Stimulated activated CD8-positive, alpha-beta memory T cell treated with anti-CD3 and anti-CD28 coated beads, Interleukin-15, amount 100 ng/mL, for 4 hours (primary cell): ENCODE measurements around the gene GALNT5.
"Not testable (repeated sequence)": the region's sequence is repeated elsewhere in the genome, so short reads cannot be mapped to it uniquely, and the experiment has no call there.

Experiments used
- DNase-seq, 2 donors: peaks; one replicate each; pipeline ENCODE4 v3.0.0-alpha.2; 2020; ENCODE audit warnings: low read depth in 2 of 2

The GALNT5 gene

GRCh38 chr2:157246765-157247407 is 10.6 kb upstream of the GALNT5 start:
- no peak for DNase-seq

DNA sequence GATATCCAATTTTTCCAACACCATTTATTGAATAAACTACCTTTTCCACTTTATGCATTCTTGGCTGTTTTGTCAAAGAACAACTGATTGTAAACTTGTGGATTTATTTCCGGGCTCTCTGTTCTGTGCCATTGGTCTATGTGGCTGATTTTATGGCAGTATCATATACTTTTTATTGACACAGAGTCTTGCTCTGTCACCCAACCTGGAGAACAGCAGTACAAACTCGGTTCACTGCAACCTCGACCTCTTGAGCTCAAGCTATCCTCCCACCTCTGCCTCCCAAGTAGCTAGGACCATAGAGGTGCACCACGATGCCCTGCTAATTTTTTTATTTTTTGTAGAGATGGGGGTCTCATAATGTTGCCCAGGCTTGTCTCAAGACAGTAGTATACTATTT is 6.7 kb upstream of the GALNT5 start:
- no peak for DNase-seq

DNA sequence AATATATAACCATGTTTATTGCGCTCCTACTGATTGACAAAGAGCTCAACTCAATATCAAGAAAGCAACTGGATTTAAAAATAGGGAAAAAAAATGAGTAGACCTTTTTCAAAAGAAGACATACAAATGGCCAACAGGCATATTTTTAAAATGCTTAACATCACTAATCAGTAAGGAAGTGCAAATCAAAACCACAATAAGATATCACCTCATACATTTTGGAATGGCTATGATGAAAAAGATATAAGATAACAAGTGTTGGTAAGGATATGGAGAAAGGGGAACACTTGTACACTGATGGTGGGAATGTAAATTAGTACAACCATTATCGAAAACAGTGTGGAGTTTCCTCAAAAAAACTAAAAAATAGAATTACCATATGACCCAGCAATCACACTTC is 5.6 kb upstream of the GALNT5 start:
- DNase-seq, result no peak

- DNase-seq, result no peak
These were observed 5.0 kb upstream of the GALNT5 start for GRCh38 chr2:157252529-157252928.

DNA sequence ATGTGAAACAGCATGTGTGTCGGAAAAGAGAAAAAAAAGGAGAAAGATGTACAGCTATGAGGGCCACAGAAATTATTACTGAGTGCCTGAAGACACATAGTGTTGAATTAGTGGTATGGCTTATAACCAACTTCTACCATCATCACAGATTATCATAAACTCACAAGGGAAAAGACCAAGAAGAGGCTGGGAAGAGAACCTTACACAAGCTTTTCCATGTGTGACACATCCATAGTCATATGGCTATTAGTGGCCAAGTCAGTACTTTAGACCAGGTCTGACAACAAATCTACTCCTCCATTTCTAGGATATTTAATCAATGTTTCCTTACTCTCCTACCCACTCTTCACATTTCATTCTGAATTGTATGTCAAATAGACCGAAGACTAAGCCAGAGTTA is 3.5 kb upstream of the GALNT5 start:
- DNase-seq, result no peak

DNA sequence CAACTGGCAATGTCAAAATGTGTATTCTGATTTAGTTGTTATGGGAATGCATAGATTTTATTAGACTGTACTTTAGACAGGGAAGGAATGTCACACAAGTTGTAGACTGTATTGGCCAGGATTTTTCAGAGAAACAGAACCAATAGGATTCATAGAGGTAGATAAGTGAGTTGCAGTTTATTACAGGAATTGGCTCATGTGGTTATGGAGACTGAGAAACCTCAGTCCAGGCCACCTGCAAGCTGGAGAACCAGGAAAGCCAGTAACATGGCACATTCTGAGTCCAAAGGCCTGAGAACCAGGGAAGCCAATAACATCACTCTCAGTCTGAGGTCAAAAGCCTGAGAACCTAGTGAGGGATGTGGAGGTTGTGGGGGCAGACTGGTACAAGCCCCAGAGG is 1.8 kb upstream of the GALNT5 start:
- no peak for DNase-seq

DNA sequence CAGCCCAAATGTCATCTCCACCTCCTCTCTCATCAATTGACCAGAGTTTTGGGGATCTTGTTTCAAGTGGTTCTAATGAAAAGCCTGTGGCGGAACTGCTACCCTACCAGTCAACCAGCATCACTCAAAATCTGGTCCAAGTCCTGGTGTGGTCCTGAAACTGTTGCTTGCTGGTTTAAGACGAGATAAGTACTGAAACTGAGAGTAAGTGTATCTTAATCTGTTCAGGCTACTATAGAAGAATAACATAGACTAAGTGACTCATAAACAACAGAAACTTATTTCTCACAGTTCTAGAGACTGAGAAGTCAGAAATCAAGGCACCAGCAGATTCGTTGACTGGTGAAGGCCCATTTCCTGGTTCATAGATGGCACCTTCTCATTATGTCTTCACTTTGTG is 879 bp upstream of the GALNT5 start:
- no peak for DNase-seq

GRCh38 chr2:157258520-157259326 is 1.2 kb downstream of the GALNT5 start:
- no peak for DNase-seq

DNA sequence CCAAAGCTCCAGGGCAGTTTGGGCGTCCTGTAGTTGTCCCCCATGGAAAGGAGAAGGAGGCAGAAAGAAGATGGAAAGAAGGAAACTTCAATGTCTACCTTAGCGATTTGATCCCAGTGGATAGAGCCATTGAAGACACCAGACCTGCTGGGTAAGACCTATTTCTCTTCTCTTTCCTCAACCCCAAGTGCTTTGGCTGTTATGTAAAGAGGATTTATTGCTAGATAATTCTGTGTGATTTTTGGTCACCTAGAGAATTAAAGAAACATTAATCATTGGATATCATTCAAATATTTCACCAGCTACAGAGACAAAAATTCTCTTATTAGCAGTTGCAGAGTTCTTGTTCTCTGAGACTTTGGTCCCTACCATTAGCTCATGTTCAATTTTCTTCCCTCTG is 1.9 kb downstream of the GALNT5 start:
- DNase-seq, result no peak

DNA sequence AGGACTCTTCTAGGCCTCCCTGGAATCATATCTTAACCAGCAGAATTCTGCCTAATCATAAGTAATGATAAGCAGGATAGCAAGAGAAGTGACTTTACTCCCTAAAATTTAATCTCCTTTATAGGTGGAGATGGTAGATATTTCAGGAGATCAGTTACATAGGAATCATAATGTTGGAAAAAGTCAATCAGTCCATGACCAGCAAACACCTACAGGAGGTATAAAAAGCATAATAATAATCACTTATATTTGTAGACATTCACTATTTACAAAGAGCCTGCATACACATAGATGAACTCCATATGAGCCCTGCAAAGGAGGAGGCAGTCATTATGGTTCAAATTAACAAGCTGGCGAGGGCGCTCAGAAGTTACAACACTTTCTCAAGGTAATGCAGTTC is 2.5 kb downstream of the GALNT5 start:
- no peak for DNase-seq

DNA sequence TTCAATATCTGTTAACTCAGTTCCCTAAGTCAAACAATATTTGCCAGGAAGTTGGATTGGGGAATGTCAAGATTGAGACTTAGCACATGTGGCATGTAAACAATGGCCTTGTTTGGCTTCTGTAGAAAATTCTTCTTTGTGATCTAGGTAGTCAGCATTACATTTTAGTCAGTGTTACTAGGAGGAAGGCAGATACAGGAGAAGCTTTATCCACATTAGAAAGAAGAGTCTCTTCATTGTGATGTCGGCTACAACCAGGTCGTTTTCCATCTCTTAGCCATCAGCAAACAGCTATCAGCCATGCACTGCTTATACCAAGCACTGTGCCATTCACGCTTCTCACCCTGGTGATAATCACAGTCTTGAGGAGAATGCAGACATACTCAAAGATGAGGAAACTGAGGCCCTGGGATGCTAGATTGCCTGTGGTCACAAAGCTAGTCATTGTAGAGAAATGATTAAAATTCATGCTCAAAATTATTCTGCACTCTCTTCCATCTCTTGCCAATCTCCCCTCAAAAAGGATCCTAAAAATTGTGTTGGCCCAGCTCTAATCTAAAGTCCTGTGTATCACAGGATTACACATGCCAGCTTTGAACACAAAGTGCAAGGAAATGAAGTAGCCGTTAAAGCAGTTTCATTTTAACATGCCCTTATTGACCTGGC is 3.2 kb downstream of the GALNT5 start:
- no peak for DNase-seq

DNA sequence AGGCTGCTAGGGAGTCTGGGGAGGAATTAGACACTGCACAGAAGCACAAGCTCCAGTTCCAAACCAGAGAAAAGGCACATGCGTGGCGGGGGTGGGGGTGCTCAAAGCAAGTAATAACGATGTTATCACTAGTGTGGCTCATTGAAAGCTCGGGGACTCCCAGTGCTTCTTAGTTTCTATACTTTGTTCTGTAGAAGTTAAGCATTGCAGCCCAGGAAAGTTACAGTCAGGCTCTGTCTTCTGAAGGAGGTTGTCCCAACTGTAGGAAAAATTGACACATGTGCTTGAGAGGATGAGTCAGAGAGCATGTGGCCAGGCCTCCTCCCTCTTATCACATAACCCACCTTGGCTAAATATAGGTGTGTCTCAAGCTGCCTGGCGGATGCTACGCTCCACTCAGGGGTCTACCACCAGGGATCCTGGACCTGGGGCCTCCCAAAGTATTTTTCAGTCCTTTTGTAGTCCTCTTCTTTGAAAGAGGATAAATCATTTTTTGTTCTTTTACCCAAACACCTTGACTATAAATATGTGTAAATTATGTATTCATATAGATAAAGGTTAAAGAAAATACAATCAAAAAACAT is 3.8 kb downstream of the GALNT5 start:
- DNase-seq, result peak; percentile 10 to 25

DNA sequence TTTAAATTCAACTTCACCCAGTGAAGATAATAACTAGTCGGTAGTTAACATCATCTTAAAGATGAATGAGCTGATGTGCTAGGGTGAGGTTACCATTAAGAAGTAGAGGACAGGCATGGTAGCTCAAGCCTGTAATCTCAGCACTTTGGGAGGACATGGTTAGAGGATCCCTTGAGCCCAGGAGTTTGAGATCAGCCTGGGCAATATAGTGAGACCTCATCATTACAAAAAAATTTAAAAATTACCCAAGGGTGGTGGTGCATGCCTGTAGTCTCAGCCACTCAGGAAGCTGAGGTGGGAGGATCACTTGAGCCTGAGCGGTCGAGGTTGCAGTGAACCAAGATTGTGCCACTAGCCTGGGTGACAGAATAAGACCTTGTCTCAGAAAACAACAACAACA is 4.7 kb downstream of the GALNT5 start:
- DNase-seq, result no peak

- no peak for DNase-seq
These were observed 6.6 kb downstream of the GALNT5 start for GRCh38 chr2:157264099-157264498.

- no peak for DNase-seq
These were observed 8.3 kb downstream of the GALNT5 start for GRCh38 chr2:157265825-157266224.

DNA sequence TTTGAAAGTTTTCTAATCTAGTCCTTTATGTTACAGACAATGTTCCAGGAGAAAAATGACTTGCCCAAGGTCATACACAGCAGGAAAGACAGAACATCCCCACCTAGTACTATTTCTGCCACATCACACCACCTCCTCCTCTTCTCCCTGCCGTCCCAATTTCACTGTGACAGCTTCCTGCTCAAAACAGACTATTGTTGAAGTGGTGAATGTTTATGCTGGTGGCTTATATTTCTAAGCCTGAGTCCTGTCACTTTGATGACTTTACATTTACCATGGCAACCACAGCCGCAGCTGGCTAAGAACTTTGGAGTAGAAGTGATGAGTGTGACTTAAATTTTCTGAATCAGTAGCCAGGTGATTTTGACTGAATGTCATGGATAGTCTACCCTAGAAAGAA is 10.0 kb downstream of the GALNT5 start:
- no peak for DNase-seq

- DNase-seq, result no peak
These were observed 11.6 kb downstream of the GALNT5 start for GRCh38 chr2:157269060-157269459.

DNA sequence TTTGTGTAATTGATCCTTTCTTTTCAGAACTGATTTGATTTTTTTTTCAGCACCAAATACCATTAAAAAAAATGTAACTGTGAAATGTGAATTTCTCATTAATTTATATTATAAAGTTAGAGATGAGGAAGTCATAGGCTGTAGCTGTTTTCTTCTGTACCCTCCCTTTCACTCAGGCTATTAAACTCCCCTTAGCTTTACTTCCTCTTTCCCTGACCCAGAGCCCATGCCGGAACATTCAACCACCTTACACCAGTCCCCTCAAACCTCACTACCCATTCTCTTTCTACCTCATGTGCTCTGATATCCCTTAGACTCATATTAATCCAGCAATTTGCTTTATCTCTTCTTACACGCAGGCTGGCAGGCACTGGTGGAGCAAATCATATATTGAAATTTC is 12.4 kb downstream of the GALNT5 start:
- no peak for DNase-seq

DNA sequence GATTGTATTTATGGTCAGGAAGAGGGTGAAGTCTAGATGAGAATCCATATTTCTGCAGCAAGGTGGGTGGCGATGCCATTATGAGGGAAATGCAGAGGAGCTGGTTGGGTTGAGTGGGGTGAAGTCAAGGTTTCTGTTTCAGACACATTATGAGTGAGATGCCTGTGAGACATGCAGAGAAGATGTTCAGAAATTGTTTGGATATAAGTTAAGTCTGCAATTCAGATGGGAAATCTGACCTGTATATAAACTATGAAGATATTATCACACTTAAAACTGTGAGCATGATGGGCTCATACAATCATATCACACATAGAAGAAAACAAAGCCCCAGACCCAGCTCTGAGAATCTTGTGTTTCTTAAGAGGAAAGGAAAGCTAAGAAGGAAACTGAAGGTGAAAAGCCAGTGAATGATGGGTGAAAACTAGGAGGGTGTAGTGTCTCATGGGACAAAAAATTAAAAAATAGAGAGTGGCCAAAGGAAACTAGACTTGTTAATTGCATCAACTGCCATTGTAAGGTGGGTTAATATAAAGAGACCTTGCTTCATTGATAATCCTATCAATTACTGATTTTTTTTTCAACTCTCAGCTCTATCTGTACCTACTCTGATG is 14.2 kb downstream of the GALNT5 start:
- DNase-seq, result no peak

- DNase-seq, result not testable (repeated sequence)
These were observed 21.8 kb downstream of the GALNT5 start for GRCh38 chr2:157279311-157279710.

GRCh38 chr2:157281316-157281715 is 23.8 kb downstream of the GALNT5 start:
- DNase-seq, result no peak

- no peak for DNase-seq
These were observed 26.0 kb downstream of the GALNT5 start for GRCh38 chr2:157283468-157283867.
